RWPE2 (cell line): Measurements from ENCODE around the gene NPR3.
A peak's percentile ranks its signal among the peaks of the same experiment; 100 is the strongest.

Source experiments
- ATAC-seq: fragments of 200-7000 bp; cut with Tn5 transposase; 3 replicates; pipeline ENCODE4 v1.9.1; 2021; ENCODE audit warnings: low read depth
- DNase-seq: peaks from one replicate; pipeline ENCODE4 v3.0.0-alpha.2; 2020; ENCODE audit warnings: low spot score
- H3K27ac ChIP-seq: fragments of 450-650 bp; 2 replicates; pipeline ENCODE4 v1.5.1; 2017; ENCODE audit warnings: mild to moderate bottlenecking; ENCODE audit not compliant: poor library complexity, severe bottlenecking
- H3K27me3 ChIP-seq: fragments of 250-450 bp; sonication (Bioruptor Pico); 2 replicates; pipeline ENCODE4 v1.5.1; 2021; ENCODE audit warnings: mild to moderate bottlenecking, moderate library complexity; ENCODE audit not compliant: insufficient read depth, poor library complexity, severe bottlenecking
- H3K36me3 ChIP-seq: fragments of 250-450 bp; sonication (Bioruptor Pico); 2 replicates; pipeline ENCODE4 v1.5.1; 2020; ENCODE audit warnings: low read depth, mild to moderate bottlenecking, moderate library complexity
- H3K4me1 ChIP-seq: fragments of 250-450 bp; sonication (Bioruptor Pico); 2 replicates; pipeline ENCODE4 v1.5.1; 2021; ENCODE audit warnings: mild to moderate bottlenecking, moderate library complexity; ENCODE audit not compliant: insufficient read depth, poor library complexity, severe bottlenecking
- H3K4me3 ChIP-seq: fragments of 250-450 bp; sonication (Bioruptor Pico); 2 replicates; pipeline ENCODE4 v1.5.1; 2021; ENCODE audit warnings: mild to moderate bottlenecking, moderate library complexity; ENCODE audit not compliant: severe bottlenecking
- H3K9me3 ChIP-seq: fragments of 250-450 bp; sonication (Bioruptor Pico); 2 replicates; pipeline ENCODE4 v1.5.1; 2021; ENCODE audit warnings: mild to moderate bottlenecking, moderate library complexity; ENCODE audit not compliant: severe bottlenecking
- CTCF ChIP-seq: fragments of 450-650 bp; IDR thresholded peaks from one replicate; pipeline ENCODE4 v1.5.1; 2017; ENCODE audit warnings: mild to moderate bottlenecking, moderate library complexity; ENCODE audit not compliant: poor library complexity, severe bottlenecking

Gene NPR3

GRCh38 chr5:32753765-32754164 lies 42.6 kb downstream of the NPR3 start:
- ATAC-seq: peak; percentile 19; the same call in 1 of the 3 replicates
- H3K27me3 ChIP-seq: no peaks in the 10 kb centered on the region

GRCh38 chr5:32754284-32754683 lies 43.2 kb downstream of the NPR3 start:
- ATAC-seq (no peak), DNase-seq (no peak)
- Histone ChIP-seq H3K9me3 (peaks cover 3% of the 10 kb centered on the region), H3K4me1 (peaks cover 7% of the 10 kb centered on the region), H3K36me3 (no peaks in the 10 kb centered on the region), H3K27ac (no peak overlapping the region), H3K27me3 (no peaks in the 10 kb centered on the region), H3K4me3 (no peak overlapping the region)
- TF ChIP-seq CTCF: no peak

More at GRCh38 chr5:32753765-32754164, 42.6 kb downstream of the NPR3 start:
- no peak for DNase-seq
- peaks cover 7% of the 10 kb centered on the region for H3K4me1 ChIP-seq
- no peak overlapping the region for H3K4me3 ChIP-seq
- no peak overlapping the region for H3K27ac ChIP-seq
- peaks cover 3% of the 10 kb centered on the region for H3K9me3 ChIP-seq
- TF ChIP-seq CTCF: no peak
- no peaks in the 10 kb centered on the region for H3K36me3 ChIP-seq

GRCh38 chr5:32760091-32760509 lies 49.0 kb downstream of the NPR3 start:
- H3K27ac ChIP-seq: no peak overlapping the region
- no peak for DNase-seq
- TF ChIP-seq CTCF: no peak
- no peaks in the 10 kb centered on the region for H3K9me3 ChIP-seq
- no peak overlapping the region for H3K4me3 ChIP-seq
- H3K4me1 ChIP-seq: peaks cover 3% of the 10 kb centered on the region
- no peaks in the 10 kb centered on the region for H3K27me3 ChIP-seq
- no peaks in the 10 kb centered on the region for H3K36me3 ChIP-seq
- peak; percentile 76 for ATAC-seq

GRCh38 chr5:32765266-32765665 lies 54.1 kb downstream of the NPR3 start:
- Histone ChIP-seq H3K27me3 (no peaks in the 10 kb centered on the region), H3K4me1 (peaks cover 14% of the 10 kb centered on the region), H3K9me3 (no peaks in the 10 kb centered on the region), H3K36me3 (no peaks in the 10 kb centered on the region), H3K4me3 (no peak overlapping the region), H3K27ac (no peak overlapping the region)
- DNase-seq (no peak), ATAC-seq (no peak)
- TF ChIP-seq CTCF: no peak

GRCh38 chr5:32767948-32768467 lies 56.9 kb downstream of the NPR3 start:
- ATAC-seq: peak; percentile 94
- Histone ChIP-seq H3K4me3 (no peak overlapping the region), H3K36me3 (no peaks in the 10 kb centered on the region), H3K27me3 (no peaks in the 10 kb centered on the region), H3K4me1 (peaks cover 13% of the 10 kb centered on the region), H3K9me3 (no peaks in the 10 kb centered on the region), H3K27ac (peak overlapping the region; percentile 68)
- TF ChIP-seq CTCF: no peak
- peak; percentile 91 for DNase-seq
